SK-N-SH treated with all-trans-retinoic acid at 6 μM for 48 hours (cell line): Measurements from ENCODE around the gene LENG1.

Experiments used
- ATAC-seq: fragments of 200-7000 bp; cut with Tn5 transposase; 3 replicates; pipeline ENCODE4 v1.9.1; 2020; ENCODE audit warnings: mild to moderate bottlenecking, moderate library complexity
- ARNTL ChIP-seq: fragments of 450-650 bp; formaldehyde crosslinking; IDR thresholded peaks from 2 replicates; pipeline ENCODE4 v1.5.0; 2020; ENCODE audit warnings: low read depth, mild to moderate bottlenecking, moderate library complexity, borderline replicate concordance
- BACH2 ChIP-seq: fragments of 250-450 bp; sonication (Bioruptor Pico); IDR thresholded peaks from 2 replicates; pipeline ENCODE4 v1.9.0; 2021; ENCODE audit warnings: mild to moderate bottlenecking, borderline replicate concordance
- CSDC2 ChIP-seq: fragments of 250-450 bp; sonication (Bioruptor Pico); IDR thresholded peaks from 2 replicates; pipeline ENCODE4 v1.5.0; 2020; ENCODE audit warnings: mild to moderate bottlenecking, moderate library complexity
- ESRRG ChIP-seq: fragments of 250-450 bp; sonication (Bioruptor Pico); IDR thresholded peaks from 2 replicates; pipeline ENCODE4 v1.6.1; 2021; ENCODE audit warnings: mild to moderate bottlenecking
- GLIS3 ChIP-seq: fragments of 250-450 bp; sonication (Bioruptor Pico); IDR thresholded peaks from 2 replicates; pipeline ENCODE4 v1.5.0; 2020; ENCODE audit warnings: mild to moderate bottlenecking, moderate library complexity
- ISL1 ChIP-seq: fragments of 250-450 bp; sonication (Bioruptor Pico); IDR thresholded peaks from 2 replicates; pipeline ENCODE4 v2.1.2; 2022; ENCODE audit warnings: mild to moderate bottlenecking, moderate library complexity
- OSR1 ChIP-seq: fragments of 250-450 bp; sonication (Bioruptor Pico); IDR thresholded peaks from 2 replicates; pipeline ENCODE4 v1.8.0; 2022; ENCODE audit warnings: moderate library complexity, mild to moderate bottlenecking, inconsistent platforms
- PPARA ChIP-seq: fragments of 250-450 bp; sonication (Bioruptor Pico); IDR thresholded peaks from 2 replicates; pipeline ENCODE4 v1.5.0; 2020; ENCODE audit warnings: mild to moderate bottlenecking, borderline replicate concordance
- RARB ChIP-seq: fragments of 250-450 bp; sonication (Bioruptor Pico); IDR thresholded peaks from 2 replicates; pipeline ENCODE4 v1.8.0; 2021; ENCODE audit warnings: mild to moderate bottlenecking, moderate library complexity
- SNAI2 ChIP-seq: fragments of 250-450 bp; sonication (Bioruptor Pico); IDR thresholded peaks from 2 replicates; pipeline ENCODE4 v1.5.0; 2020; ENCODE audit warnings: mild to moderate bottlenecking, moderate library complexity
- ZC3H10 ChIP-seq: fragments of 250-450 bp; sonication (Bioruptor Pico); IDR thresholded peaks from 2 replicates; pipeline ENCODE4 v1.5.1; 2021; ENCODE audit warnings: mild to moderate bottlenecking, moderate library complexity
- ZFP3 ChIP-seq: fragments of 250-450 bp; sonication (Bioruptor Pico); IDR thresholded peaks from 2 replicates; pipeline ENCODE4 v1.5.0; 2020; ENCODE audit warnings: mild to moderate bottlenecking, moderate library complexity
- ZFP30 ChIP-seq: fragments of 450-650 bp; formaldehyde crosslinking; IDR thresholded peaks from 2 replicates; pipeline ENCODE4 v1.5.0; 2022; ENCODE audit warnings: mild to moderate bottlenecking, moderate library complexity
- ZNF565 ChIP-seq: fragments of 450-650 bp; formaldehyde crosslinking; conservative IDR thresholded peaks from 2 replicates; pipeline ENCODE4 v1.5.0; 2020; ENCODE audit warnings: low read depth, mild to moderate bottlenecking, moderate library complexity
- ZNF70 ChIP-seq: fragments of 450-650 bp; formaldehyde crosslinking; IDR thresholded peaks from 2 replicates; pipeline ENCODE4 v1.5.0; 2020; ENCODE audit warnings: mild to moderate bottlenecking, moderate library complexity
- ZNF8 ChIP-seq: fragments of 450-650 bp; formaldehyde crosslinking; IDR thresholded peaks from 2 replicates; pipeline ENCODE4 v1.5.0; 2020; ENCODE audit warnings: mild to moderate bottlenecking, moderate library complexity
- TF ChIP-seq, protein P1 (sequence below): fragments of 250-450 bp; sonication (Bioruptor Pico); IDR thresholded peaks from 2 replicates; pipeline ENCODE4 v1.5.0; 2020; ENCODE audit warnings: mild to moderate bottlenecking, moderate library complexity
- TF ChIP-seq, protein P2 (sequence below): fragments of 250-450 bp; sonication (Bioruptor Pico); IDR thresholded peaks from 2 replicates; pipeline ENCODE4 v1.5.1; 2021; ENCODE audit warnings: mild to moderate bottlenecking, moderate library complexity
- TF ChIP-seq, protein P3 (sequence below): fragments of 250-450 bp; sonication (Bioruptor Pico); IDR thresholded peaks from 2 replicates; pipeline ENCODE4 v1.5.1; 2020; ENCODE audit warnings: low read depth, mild to moderate bottlenecking, moderate library complexity
- TF ChIP-seq, protein P4 (sequence below): fragments of 250-450 bp; sonication (Bioruptor Pico); IDR thresholded peaks from 2 replicates; pipeline ENCODE4 v1.8.0; 2020; ENCODE audit warnings: mild to moderate bottlenecking, moderate library complexity, borderline replicate concordance

The LENG1 gene

DNA sequence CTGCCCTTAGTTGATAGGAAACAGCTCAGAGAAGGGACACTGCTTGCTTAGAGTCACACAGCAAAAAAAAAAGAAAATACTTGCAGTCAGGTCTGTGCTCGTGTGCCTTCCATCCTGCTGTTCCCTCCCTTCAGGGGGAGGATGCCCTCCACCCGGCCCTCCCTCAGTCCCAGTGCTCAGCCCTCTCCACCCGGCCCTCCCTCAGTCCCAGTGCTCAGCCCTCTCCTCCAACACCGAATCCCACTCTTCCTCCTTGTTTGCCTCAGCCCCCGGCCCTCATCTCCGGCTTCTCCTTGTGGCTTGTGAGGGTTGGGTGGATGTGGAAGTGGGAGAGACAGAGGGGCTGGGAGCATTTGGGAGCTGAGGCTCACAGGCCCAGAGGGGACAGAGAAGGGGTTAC lies 49.9 kb downstream of the LENG1 start:
- no peak for ATAC-seq
- TF ChIP-seq ZNF565 (CRISPR knock-in tag) (no peak), ISL1 (no peak), BACH2 (no peak), ZFP30 (CRISPR knock-in tag) (no peak), ZFP3 (no peak), ESRRG (CRISPR knock-in tag) (no peak), GLIS3 (CRISPR knock-in tag) (no peak), RARB (no peak), OSR1 (no peak), ZNF70 (CRISPR knock-in tag) (no peak), PPARA (no peak)
- TF ChIP-seq, protein P1, sequence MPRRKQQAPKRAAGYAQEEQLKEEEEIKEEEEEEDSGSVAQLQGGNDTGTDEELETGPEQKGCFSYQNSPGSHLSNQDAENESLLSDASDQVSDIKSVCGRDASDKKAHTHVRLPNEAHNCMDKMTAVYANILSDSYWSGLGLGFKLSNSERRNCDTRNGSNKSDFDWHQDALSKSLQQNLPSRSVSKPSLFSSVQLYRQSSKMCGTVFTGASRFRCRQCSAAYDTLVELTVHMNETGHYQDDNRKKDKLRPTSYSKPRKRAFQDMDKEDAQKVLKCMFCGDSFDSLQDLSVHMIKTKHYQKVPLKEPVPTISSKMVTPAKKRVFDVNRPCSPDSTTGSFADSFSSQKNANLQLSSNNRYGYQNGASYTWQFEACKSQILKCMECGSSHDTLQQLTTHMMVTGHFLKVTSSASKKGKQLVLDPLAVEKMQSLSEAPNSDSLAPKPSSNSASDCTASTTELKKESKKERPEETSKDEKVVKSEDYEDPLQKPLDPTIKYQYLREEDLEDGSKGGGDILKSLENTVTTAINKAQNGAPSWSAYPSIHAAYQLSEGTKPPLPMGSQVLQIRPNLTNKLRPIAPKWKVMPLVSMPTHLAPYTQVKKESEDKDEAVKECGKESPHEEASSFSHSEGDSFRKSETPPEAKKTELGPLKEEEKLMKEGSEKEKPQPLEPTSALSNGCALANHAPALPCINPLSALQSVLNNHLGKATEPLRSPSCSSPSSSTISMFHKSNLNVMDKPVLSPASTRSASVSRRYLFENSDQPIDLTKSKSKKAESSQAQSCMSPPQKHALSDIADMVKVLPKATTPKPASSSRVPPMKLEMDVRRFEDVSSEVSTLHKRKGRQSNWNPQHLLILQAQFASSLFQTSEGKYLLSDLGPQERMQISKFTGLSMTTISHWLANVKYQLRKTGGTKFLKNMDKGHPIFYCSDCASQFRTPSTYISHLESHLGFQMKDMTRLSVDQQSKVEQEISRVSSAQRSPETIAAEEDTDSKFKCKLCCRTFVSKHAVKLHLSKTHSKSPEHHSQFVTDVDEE (CRISPR knock-in tag) = no peak
- TF ChIP-seq, protein P2, sequence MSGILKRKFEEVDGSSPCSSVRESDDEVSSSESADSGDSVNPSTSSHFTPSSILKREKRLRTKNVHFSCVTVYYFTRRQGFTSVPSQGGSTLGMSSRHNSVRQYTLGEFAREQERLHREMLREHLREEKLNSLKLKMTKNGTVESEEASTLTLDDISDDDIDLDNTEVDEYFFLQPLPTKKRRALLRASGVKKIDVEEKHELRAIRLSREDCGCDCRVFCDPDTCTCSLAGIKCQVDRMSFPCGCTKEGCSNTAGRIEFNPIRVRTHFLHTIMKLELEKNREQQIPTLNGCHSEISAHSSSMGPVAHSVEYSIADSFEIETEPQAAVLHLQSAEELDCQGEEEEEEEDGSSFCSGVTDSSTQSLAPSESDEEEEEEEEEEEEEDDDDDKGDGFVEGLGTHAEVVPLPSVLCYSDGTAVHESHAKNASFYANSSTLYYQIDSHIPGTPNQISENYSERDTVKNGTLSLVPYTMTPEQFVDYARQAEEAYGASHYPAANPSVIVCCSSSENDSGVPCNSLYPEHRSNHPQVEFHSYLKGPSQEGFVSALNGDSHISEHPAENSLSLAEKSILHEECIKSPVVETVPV (CRISPR knock-in tag) = no peak
- TF ChIP-seq, protein P3, sequence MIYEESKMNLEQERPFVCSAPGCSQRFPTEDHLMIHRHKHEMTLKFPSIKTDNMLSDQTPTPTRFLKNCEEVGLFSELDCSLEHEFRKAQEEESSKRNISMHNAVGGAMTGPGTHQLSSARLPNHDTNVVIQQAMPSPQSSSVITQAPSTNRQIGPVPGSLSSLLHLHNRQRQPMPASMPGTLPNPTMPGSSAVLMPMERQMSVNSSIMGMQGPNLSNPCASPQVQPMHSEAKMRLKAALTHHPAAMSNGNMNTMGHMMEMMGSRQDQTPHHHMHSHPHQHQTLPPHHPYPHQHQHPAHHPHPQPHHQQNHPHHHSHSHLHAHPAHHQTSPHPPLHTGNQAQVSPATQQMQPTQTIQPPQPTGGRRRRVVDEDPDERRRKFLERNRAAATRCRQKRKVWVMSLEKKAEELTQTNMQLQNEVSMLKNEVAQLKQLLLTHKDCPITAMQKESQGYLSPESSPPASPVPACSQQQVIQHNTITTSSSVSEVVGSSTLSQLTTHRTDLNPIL (CRISPR knock-in tag) = no peak

DNA sequence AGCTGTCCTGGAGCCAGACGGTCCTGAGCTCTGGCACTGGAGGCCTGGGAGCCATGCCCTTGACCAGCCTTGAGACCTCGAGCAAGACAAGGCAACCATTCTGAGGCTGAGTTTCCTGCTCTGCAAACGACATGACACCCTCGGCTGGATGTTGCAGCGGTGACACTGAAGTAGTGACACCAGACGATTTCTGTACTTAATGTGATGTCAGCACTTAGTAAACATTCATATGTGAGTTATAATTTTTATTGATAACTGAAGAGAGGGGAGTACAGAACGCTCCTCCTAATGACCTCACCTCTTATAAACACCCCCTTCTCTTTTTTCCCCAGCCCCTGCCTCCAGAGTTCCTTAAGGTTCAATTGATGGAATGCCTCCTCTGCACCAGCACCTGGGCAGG lies 51.0 kb downstream of the LENG1 start:
- no peak for ATAC-seq
- TF ChIP-seq, protein P2 (CRISPR knock-in tag) = no peak
- TF ChIP-seq ESRRG (CRISPR knock-in tag) (no peak), ZNF70 (CRISPR knock-in tag) (no peak), GLIS3 (CRISPR knock-in tag) (no peak), SNAI2 (CRISPR knock-in tag) (no peak), ISL1 (no peak), ARNTL (CRISPR knock-in tag) (no peak), ZFP3 (no peak), OSR1 (no peak), ZNF8 (CRISPR knock-in tag) (no peak), CSDC2 (CRISPR knock-in tag) (no peak), ZNF565 (CRISPR knock-in tag) (no peak), ZC3H10 (CRISPR knock-in tag) (no peak), PPARA (no peak), ZFP30 (CRISPR knock-in tag) (no peak), BACH2 (no peak)
- TF ChIP-seq, protein P4, sequence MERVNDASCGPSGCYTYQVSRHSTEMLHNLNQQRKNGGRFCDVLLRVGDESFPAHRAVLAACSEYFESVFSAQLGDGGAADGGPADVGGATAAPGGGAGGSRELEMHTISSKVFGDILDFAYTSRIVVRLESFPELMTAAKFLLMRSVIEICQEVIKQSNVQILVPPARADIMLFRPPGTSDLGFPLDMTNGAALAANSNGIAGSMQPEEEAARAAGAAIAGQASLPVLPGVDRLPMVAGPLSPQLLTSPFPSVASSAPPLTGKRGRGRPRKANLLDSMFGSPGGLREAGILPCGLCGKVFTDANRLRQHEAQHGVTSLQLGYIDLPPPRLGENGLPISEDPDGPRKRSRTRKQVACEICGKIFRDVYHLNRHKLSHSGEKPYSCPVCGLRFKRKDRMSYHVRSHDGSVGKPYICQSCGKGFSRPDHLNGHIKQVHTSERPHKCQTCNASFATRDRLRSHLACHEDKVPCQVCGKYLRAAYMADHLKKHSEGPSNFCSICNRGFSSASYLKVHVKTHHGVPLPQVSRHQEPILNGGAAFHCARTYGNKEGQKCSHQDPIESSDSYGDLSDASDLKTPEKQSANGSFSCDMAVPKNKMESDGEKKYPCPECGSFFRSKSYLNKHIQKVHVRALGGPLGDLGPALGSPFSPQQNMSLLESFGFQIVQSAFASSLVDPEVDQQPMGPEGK (CRISPR knock-in tag) = no peak
- TF ChIP-seq, protein P3 (CRISPR knock-in tag) = no peak
- TF ChIP-seq, protein P1 (CRISPR knock-in tag) = no peak
